ENCODE measurements around the gene SLC17A2.
"Not testable (repeated sequence)": the region's sequence is repeated elsewhere in the genome, so short reads cannot be mapped to it uniquely, and the experiment has no call there.

The SLC17A2 gene

DNA sequence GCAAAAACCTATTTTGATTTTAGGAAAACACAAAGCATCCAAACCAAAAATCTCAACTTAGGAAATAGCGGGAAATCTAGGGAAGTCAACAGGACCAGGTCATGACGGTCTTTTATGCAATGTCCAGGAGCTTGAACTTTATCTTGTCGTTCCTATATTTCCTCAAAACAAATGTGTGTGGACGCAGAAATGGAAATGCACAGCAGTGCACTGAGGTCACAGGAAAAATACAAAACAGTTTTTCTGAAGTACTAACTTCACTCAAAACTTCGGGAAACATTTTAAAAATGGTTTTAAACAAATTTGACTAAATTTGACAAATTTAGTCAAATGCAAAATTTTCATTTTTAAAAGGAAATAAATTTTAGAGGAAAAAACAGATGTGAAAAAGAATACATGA lies 5.5 kb upstream of the SLC17A2 start:
- Histone ChIP-seq H3K36me3 (ENCODE audit: control insufficient read depth in 2 of 2, insufficient read depth in 2 of 2, low read length in 2 of 2) (no peaks in the 10 kb centered on the region), H3K9ac (ENCODE audit: low read length in 2 of 2) (no peak overlapping the region), H3K27ac (ENCODE audit: low read length) (no peak overlapping the region), H3K4me3 (ENCODE audit: low read length in 2 of 2) (no peak overlapping the region), H3K4me1 (ENCODE audit: control insufficient read depth, insufficient read depth, low read length) (no peaks in the 10 kb centered on the region), H3K27me3 (ENCODE audit: control insufficient read depth in 1 of 2, insufficient read depth in 2 of 2, low read length in 2 of 2) (no peaks in the 10 kb centered on the region), H3K9me3 (ENCODE audit: control insufficient read depth in 2 of 2, low read length in 2 of 2) (no peaks in the 10 kb centered on the region)

DNA sequence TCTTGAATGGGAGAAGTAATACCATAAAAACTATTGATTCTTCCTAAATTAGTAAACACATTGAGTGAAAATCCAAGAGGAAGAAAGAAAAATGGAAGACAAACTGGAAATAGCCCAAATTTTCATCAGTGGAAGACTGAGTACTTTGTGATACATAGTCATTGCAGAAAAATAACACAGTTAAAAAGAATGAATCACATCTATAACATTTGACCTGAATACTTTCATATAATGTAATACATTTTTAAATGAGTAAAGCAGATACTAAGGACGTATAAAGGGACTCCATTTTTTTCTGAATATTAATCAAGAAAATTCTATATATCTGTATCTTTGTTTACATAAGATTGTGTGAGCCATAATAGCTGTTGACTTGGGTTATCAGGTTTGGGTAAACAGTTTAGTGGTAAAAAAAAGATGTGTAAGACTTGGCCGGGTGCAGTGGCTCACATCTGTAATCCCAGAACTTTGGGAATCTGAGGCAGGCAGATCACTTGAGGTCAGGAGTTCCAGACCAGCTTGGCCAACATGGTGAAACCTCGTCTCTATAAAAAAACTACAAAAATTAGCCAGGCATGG lies 4.3 kb upstream of the SLC17A2 start:
- Histone ChIP-seq H3K9ac (ENCODE audit: low read length in 2 of 2) (no peak overlapping the region), H3K4me3 (ENCODE audit: low read length in 2 of 2) (no peak overlapping the region), H3K27me3 (ENCODE audit: control insufficient read depth in 1 of 2, insufficient read depth in 2 of 2, low read length in 2 of 2) (no peaks in the 10 kb centered on the region), H3K4me1 (ENCODE audit: control insufficient read depth, insufficient read depth, low read length) (no peaks in the 10 kb centered on the region), H3K9me3 (ENCODE audit: control insufficient read depth in 2 of 2, low read length in 2 of 2) (no peaks in the 10 kb centered on the region), H3K36me3 (ENCODE audit: control insufficient read depth in 2 of 2, insufficient read depth in 2 of 2, low read length in 2 of 2) (no peaks in the 10 kb centered on the region), H3K27ac (ENCODE audit: low read length) (no peak overlapping the region)

DNA sequence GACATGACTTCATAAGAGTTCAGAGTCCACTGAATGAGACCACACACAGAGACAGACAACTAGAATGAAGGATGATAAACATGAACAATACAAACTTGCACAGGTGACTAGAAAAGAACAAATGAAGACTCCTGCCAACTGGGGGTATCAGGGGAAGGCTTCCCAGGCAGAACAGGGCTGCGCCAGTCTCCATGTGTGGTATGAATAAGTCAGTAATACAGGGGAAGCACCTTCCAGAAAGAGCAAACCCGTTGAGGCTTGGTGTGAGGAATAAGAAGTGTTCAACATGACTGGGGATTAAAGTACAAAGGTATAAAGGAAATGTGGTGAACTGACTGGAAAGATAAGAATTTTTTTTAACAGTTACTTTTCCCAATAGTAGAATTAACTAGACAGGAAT lies 3.7 kb upstream of the SLC17A2 start:
- H3K9ac ChIP-seq (ENCODE audit: low read length in 2 of 2), result no peak overlapping the region
- H3K27ac ChIP-seq (ENCODE audit: low read length), result no peak overlapping the region
- H3K9me3 ChIP-seq (ENCODE audit: control insufficient read depth in 2 of 2, low read length in 2 of 2), result no peaks in the 10 kb centered on the region
- H3K36me3 ChIP-seq (ENCODE audit: control insufficient read depth in 2 of 2, insufficient read depth in 2 of 2, low read length in 2 of 2), result no peaks in the 10 kb centered on the region
- H3K4me3 ChIP-seq (ENCODE audit: low read length in 2 of 2), result no peak overlapping the region
- H3K27me3 ChIP-seq (ENCODE audit: control insufficient read depth in 1 of 2, insufficient read depth in 2 of 2, low read length in 2 of 2), result no peaks in the 10 kb centered on the region
- H3K4me1 ChIP-seq (ENCODE audit: control insufficient read depth, insufficient read depth, low read length), result no peaks in the 10 kb centered on the region

DNA sequence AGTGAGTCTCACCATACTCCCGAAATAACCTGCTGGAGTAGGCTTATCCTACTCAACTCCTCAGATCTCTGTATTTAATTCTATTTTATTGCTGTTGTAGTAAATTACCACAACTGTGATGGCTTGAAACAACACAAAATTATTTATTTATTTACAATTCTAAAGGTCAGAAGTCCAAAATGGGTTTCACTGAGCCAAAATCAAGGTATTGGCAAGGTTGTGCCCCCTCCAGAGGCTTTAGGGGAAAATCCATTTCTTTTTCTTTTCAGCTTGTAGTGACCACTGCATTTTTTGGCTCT lies 869 bp upstream of the SLC17A2 start:
- H3K36me3 ChIP-seq (ENCODE audit: control insufficient read depth in 2 of 2, insufficient read depth in 2 of 2, low read length in 2 of 2), result no peaks in the 10 kb centered on the region

DNA sequence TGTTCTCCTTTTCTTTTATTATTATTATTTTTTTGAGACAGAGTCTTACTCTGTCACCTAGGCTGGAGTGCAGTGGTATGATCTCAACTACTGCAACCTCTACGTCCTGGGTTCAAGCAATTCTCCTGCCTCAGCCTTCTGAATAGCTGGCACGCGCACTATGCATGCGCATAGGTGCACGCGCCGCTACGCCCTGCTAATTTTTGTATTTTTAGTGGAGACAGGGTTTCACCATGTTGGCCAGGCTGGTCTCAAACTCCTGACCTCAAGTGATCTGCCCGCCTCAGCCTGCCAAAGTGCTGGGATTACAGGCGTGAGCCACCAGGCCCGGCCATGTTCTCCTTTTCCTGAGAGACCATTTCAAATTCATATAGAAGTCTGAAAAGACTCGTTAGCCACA lies 706 bp downstream of the SLC17A2 start:
- H3K4me1 ChIP-seq (ENCODE audit: control insufficient read depth, insufficient read depth, low read length); H3K27me3 ChIP-seq (ENCODE audit: control insufficient read depth in 1 of 2, insufficient read depth in 2 of 2, low read length in 2 of 2); H3K9ac ChIP-seq (ENCODE audit: low read length in 2 of 2); H3K4me3 ChIP-seq (ENCODE audit: low read length in 2 of 2); H3K27ac ChIP-seq (ENCODE audit: low read length); H3K9me3 ChIP-seq (ENCODE audit: control insufficient read depth in 2 of 2, low read length in 2 of 2); H3K36me3 ChIP-seq (ENCODE audit: control insufficient read depth in 2 of 2, insufficient read depth in 2 of 2, low read length in 2 of 2): not testable (repeated sequence)

More for the DNA sequence above, 869 bp upstream of the SLC17A2 start:
- no peak overlapping the region for H3K4me3 ChIP-seq (ENCODE audit: low read length in 2 of 2)
- H3K9me3 ChIP-seq (ENCODE audit: control insufficient read depth in 2 of 2, low read length in 2 of 2), result no peaks in the 10 kb centered on the region
- H3K4me1 ChIP-seq (ENCODE audit: control insufficient read depth, insufficient read depth, low read length), result no peaks in the 10 kb centered on the region
- no peak overlapping the region for H3K9ac ChIP-seq (ENCODE audit: low read length in 2 of 2)
- H3K27me3 ChIP-seq (ENCODE audit: control insufficient read depth in 1 of 2, insufficient read depth in 2 of 2, low read length in 2 of 2), result no peaks in the 10 kb centered on the region
- no peak overlapping the region for H3K27ac ChIP-seq (ENCODE audit: low read length)

DNA sequence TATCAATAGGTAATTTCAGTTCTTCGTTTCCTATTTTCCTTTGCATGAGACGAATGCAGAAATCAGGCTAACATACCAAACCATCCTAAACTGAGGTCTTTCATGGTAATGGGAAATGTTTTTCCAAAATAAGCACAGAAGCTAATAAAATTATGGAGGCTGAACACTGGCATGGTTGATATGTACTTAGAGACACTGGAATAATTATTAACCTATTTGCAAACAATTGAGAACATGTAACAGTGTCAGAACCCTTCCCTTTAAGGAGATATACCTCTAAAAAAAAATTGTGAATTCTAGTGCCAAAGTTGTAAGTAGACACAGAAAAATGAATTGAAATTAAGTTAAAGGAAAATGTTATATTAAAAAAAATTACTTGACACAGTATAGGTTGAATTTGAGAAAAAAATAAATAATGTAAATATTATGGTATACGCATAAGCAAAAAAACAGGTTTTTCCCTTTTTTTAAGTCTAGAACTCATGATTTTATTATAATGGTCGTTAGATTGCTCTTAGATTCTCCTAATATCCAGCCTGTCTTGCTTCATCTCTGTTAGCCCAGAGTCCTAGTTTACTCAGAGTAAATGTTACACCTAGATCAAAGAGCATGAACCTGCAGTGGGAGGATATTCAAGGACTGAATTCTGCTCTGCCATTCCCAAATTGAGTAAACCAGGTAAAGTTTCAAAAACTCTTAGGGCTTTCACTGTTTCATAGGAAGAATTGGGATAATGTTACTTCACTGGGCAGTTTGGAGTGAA lies 1.7 kb downstream of the SLC17A2 start:
- no peaks in the 10 kb centered on the region for H3K36me3 ChIP-seq (ENCODE audit: control insufficient read depth in 2 of 2, insufficient read depth in 2 of 2, low read length in 2 of 2)
- H3K9ac ChIP-seq (ENCODE audit: low read length in 2 of 2), result no peak overlapping the region
- H3K4me1 ChIP-seq (ENCODE audit: control insufficient read depth, insufficient read depth, low read length), result no peaks in the 10 kb centered on the region
- H3K27me3 ChIP-seq (ENCODE audit: control insufficient read depth in 1 of 2, insufficient read depth in 2 of 2, low read length in 2 of 2), result no peaks in the 10 kb centered on the region
- no peak overlapping the region for H3K27ac ChIP-seq (ENCODE audit: low read length)
- H3K4me3 ChIP-seq (ENCODE audit: low read length in 2 of 2), result no peak overlapping the region
- H3K9me3 ChIP-seq (ENCODE audit: control insufficient read depth in 2 of 2, low read length in 2 of 2), result no peaks in the 10 kb centered on the region

DNA sequence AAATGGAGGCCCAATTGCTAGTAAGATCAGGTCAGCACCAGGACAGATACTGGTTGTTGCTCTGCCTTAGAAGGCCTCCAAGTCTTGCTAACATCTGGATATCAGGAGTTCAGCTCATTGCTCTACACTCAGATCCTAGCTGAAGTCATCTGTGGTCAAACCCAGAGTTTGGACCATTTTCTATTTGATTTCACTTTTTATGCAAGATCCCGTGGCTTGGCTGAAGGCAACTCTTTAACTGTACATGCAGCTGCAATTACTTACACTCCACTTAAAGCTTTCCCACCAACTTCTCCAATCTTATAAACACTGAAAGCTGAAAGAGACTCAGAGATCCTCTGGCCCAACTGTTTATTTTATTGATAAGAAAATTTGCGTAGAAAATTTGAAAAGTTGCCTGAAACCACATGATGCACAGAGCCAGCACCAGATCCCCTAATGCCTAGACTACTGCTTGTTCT lies 2.7 kb downstream of the SLC17A2 start:
- Histone ChIP-seq H3K36me3 (ENCODE audit: control insufficient read depth in 2 of 2, insufficient read depth in 2 of 2, low read length in 2 of 2) (no peaks in the 10 kb centered on the region), H3K4me3 (ENCODE audit: low read length in 2 of 2) (no peak overlapping the region), H3K27ac (ENCODE audit: low read length) (no peak overlapping the region), H3K4me1 (ENCODE audit: control insufficient read depth, insufficient read depth, low read length) (no peaks in the 10 kb centered on the region), H3K27me3 (ENCODE audit: control insufficient read depth in 1 of 2, insufficient read depth in 2 of 2, low read length in 2 of 2) (no peaks in the 10 kb centered on the region), H3K9me3 (ENCODE audit: control insufficient read depth in 2 of 2, low read length in 2 of 2) (no peaks in the 10 kb centered on the region), H3K9ac (ENCODE audit: low read length in 2 of 2) (no peak overlapping the region)

DNA sequence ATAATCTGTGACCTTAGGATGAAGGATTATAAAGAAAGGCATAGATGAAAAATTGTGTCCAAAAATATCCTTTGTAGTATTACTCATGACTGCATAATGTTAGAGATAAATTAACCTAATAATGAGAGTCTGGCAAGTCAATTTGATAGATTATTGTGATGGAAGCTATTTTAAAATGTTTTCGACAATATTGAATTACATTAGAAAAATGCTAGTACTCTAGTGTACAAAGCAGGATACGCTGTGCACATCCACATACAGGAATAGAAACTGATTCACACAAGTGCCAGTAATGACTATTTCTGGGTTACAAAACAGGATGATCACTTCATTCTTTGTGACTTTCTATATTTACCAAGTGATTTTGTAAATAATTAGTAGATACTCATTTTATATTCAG lies 3.3 kb downstream of the SLC17A2 start:
- Histone ChIP-seq H3K9ac (ENCODE audit: low read length in 2 of 2) (no peak overlapping the region), H3K27ac (ENCODE audit: low read length) (no peak overlapping the region), H3K36me3 (ENCODE audit: control insufficient read depth in 2 of 2, insufficient read depth in 2 of 2, low read length in 2 of 2) (no peaks in the 10 kb centered on the region), H3K4me3 (ENCODE audit: low read length in 2 of 2) (no peak overlapping the region), H3K4me1 (ENCODE audit: control insufficient read depth, insufficient read depth, low read length) (no peaks in the 10 kb centered on the region), H3K9me3 (ENCODE audit: control insufficient read depth in 2 of 2, low read length in 2 of 2) (no peaks in the 10 kb centered on the region), H3K27me3 (ENCODE audit: control insufficient read depth in 1 of 2, insufficient read depth in 2 of 2, low read length in 2 of 2) (no peaks in the 10 kb centered on the region)

DNA sequence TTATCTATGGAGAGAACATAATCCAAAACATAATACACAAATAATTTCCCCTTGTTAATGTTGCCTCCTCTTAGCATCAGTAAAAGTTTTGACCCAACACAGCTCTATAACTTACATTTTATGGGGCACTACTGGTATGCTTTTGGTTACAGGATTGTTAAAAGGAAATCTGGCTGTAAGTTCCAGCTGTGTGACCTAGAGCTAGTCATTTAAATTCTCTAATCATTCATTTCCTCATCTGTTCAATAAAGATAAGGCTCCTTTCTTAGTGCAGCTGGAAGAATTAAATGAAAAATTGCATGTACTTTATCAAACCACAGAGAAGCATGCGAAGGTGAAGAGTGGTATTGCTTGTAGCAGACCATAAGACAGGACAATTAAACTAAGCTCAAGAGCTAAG lies 4.6 kb downstream of the SLC17A2 start:
- Histone ChIP-seq H3K9ac (ENCODE audit: low read length in 2 of 2) (no peak overlapping the region), H3K27ac (ENCODE audit: low read length) (no peak overlapping the region), H3K9me3 (ENCODE audit: control insufficient read depth in 2 of 2, low read length in 2 of 2) (no peaks in the 10 kb centered on the region), H3K4me3 (ENCODE audit: low read length in 2 of 2) (no peak overlapping the region), H3K27me3 (ENCODE audit: control insufficient read depth in 1 of 2, insufficient read depth in 2 of 2, low read length in 2 of 2) (no peaks in the 10 kb centered on the region), H3K36me3 (ENCODE audit: control insufficient read depth in 2 of 2, insufficient read depth in 2 of 2, low read length in 2 of 2) (no peaks in the 10 kb centered on the region), H3K4me1 (ENCODE audit: control insufficient read depth, insufficient read depth, low read length) (no peaks in the 10 kb centered on the region)

DNA sequence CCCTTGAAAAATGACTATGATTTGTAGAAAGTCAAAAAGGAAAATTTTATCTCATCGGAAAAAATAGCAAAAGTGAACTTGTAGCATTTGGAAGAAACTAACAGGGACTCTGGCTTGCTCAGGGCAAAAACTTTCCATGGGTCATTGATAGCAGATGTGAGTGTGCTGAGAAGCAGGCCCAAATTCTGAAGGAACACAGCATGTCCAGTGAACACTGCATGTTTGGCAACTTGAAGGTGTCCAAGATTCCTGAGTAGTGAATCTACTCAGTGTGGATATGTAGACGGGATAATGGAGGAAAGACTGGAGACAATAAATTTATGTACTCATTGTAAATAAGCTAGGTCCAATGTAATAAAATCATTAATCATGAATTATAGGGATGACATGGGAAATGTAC lies 8.2 kb downstream of the SLC17A2 start:
- H3K27ac ChIP-seq (ENCODE audit: low read length), result no peak overlapping the region
- H3K9ac ChIP-seq (ENCODE audit: low read length in 2 of 2), result no peak overlapping the region
- H3K4me1 ChIP-seq (ENCODE audit: control insufficient read depth, insufficient read depth, low read length), result no peaks in the 10 kb centered on the region
- no peaks in the 10 kb centered on the region for H3K36me3 ChIP-seq (ENCODE audit: control insufficient read depth in 2 of 2, insufficient read depth in 2 of 2, low read length in 2 of 2)
- no peaks in the 10 kb centered on the region for H3K27me3 ChIP-seq (ENCODE audit: control insufficient read depth in 1 of 2, insufficient read depth in 2 of 2, low read length in 2 of 2)
- no peak overlapping the region for H3K4me3 ChIP-seq (ENCODE audit: low read length in 2 of 2)
- no peaks in the 10 kb centered on the region for H3K9me3 ChIP-seq (ENCODE audit: control insufficient read depth in 2 of 2, low read length in 2 of 2)

DNA sequence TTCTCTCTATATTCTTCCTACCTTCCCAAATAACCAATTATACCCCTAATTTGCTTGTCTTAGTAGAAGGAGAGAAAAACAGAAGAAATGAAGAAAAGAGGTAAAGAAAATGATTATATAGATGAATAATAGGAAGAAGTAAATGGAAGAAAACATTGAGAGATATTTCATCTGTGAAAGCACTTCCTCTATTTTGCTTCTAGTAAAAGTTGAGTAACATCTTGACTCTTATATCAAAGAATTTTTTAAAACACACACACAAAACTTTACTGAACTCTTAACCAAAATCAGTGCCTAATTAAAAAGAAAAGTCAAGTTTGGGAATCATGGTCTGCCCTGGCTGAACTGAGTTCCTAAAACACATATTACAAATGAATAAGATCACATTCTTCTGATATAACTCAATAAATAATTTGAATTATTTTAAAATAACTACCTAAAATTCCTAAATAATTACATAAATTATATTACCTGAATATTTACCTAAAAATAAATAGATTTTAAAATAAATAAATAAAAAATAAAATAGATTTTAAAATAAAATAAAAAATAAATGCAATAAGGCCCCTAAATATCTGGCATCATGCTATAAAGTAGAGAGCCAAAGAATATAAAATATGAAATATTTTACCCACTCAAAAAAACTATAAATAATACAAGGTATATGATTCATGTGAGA lies 8.8 kb downstream of the SLC17A2 start:
- no peak overlapping the region for H3K9ac ChIP-seq (ENCODE audit: low read length in 2 of 2)
- H3K9me3 ChIP-seq (ENCODE audit: control insufficient read depth in 2 of 2, low read length in 2 of 2), result no peaks in the 10 kb centered on the region
- no peaks in the 10 kb centered on the region for H3K36me3 ChIP-seq (ENCODE audit: control insufficient read depth in 2 of 2, insufficient read depth in 2 of 2, low read length in 2 of 2)
- no peaks in the 10 kb centered on the region for H3K4me1 ChIP-seq (ENCODE audit: control insufficient read depth, insufficient read depth, low read length)
- no peak overlapping the region for H3K4me3 ChIP-seq (ENCODE audit: low read length in 2 of 2)
- H3K27me3 ChIP-seq (ENCODE audit: control insufficient read depth in 1 of 2, insufficient read depth in 2 of 2, low read length in 2 of 2), result no peaks in the 10 kb centered on the region
- H3K27ac ChIP-seq (ENCODE audit: low read length), result no peak overlapping the region

Measured in stomach smooth muscle (tissue), 2 donors.